ENCODE measurements around the gene RNLS.

DNA sequence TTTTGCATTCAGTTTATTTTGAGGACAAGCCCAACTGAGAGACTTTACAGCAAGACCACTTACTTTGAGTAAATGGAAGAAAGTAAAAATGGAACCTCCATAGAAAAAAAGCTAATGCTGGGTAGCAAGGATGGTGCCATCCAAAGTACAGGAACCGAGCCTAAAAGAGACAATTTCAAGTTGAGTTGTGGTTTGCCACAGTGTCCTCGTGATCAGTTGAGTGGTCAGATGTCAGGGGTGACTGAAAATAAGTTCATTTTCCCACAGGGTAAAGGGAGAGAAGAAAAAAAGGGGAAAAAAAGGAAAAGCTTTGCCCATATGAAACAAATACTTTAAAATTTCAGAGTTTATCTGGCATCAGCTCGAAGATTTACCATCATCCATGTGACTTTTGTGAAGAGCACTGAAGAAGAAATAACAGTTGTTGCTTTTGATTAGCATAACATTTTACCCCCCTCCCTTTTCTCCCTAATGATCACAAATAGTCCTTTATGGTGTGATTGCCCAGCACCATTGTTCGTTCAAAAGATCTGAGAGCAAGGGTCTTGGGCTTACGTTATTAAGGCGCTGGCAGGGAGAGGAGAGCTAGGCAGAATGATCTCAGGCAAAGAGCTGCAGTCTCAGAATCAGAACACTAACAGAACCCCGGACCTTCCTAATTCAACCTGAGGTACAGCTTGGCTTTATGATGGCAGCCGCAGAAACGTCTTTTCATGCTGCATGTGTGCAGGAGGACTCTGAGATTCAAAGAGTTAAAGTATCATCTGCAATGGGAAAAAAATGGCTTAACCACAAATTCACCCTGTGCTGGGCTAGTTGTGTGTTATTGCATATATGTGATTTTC lies 338.1 kb downstream of the RNLS start:
- TF ChIP-seq, protein P1, sequence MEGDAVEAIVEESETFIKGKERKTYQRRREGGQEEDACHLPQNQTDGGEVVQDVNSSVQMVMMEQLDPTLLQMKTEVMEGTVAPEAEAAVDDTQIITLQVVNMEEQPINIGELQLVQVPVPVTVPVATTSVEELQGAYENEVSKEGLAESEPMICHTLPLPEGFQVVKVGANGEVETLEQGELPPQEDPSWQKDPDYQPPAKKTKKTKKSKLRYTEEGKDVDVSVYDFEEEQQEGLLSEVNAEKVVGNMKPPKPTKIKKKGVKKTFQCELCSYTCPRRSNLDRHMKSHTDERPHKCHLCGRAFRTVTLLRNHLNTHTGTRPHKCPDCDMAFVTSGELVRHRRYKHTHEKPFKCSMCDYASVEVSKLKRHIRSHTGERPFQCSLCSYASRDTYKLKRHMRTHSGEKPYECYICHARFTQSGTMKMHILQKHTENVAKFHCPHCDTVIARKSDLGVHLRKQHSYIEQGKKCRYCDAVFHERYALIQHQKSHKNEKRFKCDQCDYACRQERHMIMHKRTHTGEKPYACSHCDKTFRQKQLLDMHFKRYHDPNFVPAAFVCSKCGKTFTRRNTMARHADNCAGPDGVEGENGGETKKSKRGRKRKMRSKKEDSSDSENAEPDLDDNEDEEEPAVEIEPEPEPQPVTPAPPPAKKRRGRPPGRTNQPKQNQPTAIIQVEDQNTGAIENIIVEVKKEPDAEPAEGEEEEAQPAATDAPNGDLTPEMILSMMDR (IDR thresholded peaks at IDR 0.05) = no peak
- TF ChIP-seq POLR2AphosphoS5 (IDR thresholded peaks at IDR 0.05; ENCODE audit: insufficient read depth in 1 of 2, low read depth in 1 of 2) (no peak), POLR2A (IDR thresholded peaks at IDR 0.05) (no peak)

Data from vagina (tissue), 2 donors.